ENCODE results near the gene CDK5R2. TPM values are rescaled to one million over a fixed set of nuclear protein-coding genes. Genes with fewer than 3 reads are reported as not detected.

The CDK5R2 gene
- total RNA-seq, 1 experiment from 2014 or later: 1.3 TPM

GRCh38 chr2:218984239-218985020 is 25.0 kb downstream of the CDK5R2 start:
- ATAC-seq: peak; percentile 18; the same call in 1 of the 2 replicates

GRCh38 chr2:218985021-218985324 is 25.5 kb downstream of the CDK5R2 start, which contains the start of gene FEV:
TSS of gene FEV (minus strand) at chr2:218985184. CDS start at chr2:218985075, 109 bp downstream.
- H3K27me3 ChIP-seq (ENCODE audit: control insufficient read depth, insufficient read depth, low read length): peaks cover 18% of the 10 kb centered on the region; the same call in 1 of the 2 replicates
- H3K4me3 ChIP-seq (ENCODE audit: low read depth in 2 of 2, low read length in 2 of 2): peak within 1 kb of the TSS; percentile 16 to 19; a peak in 3 of 4 replicates
- intact Hi-C loops (cut with micrococcal nuclease; ENCODE audit: unreplicated experiment) (no loop called here), in situ Hi-C loops (cut with HindIII; ENCODE audit: low pct_unique_long_range_greater_than_20kb, low sequenced_read_pairs) (no loop called here)
- no peaks in the 10 kb centered on the region for H3K9me3 ChIP-seq (ENCODE audit: control insufficient read depth, insufficient read depth, low read depth, low read length)
- ATAC-seq (no peak), DNase-seq (ENCODE audit: low read depth, low spot score) (no peak)
- no TSS peak for BruUV-seq (replicated peaks)
- no peak within 1 kb of the TSS for H3K27ac ChIP-seq (ENCODE audit: low read length)
- ChIA-PET CTCF (no interaction called here), POLR2A (no interaction called here)
- H3K36me3 ChIP-seq (ENCODE audit: control insufficient read depth, insufficient read depth, low read length): no peaks in the 10 kb centered on the region
- H3K4me1 ChIP-seq (ENCODE audit: control insufficient read depth, insufficient read depth, low read length): peaks cover 7% of the 10 kb centered on the region
- TF ChIP-seq REST (IDR thresholded peaks at IDR 0.05; ENCODE audit: insufficient read depth in 1 of 2, low read depth in 2 of 2, low read length in 1 of 2) (no peak), POLR2AphosphoS5 (IDR thresholded peaks at IDR 0.05; ENCODE audit: low read depth, low read length) (no peak), CTCF (IDR thresholded peaks at IDR 0.05) (no peak), TCF7L2 (IDR thresholded peaks at IDR 0.05; ENCODE audit: low read depth, low read length) (no peak), SIN3A (IDR thresholded peaks at IDR 0.05; ENCODE audit: borderline replicate concordance, insufficient read depth, low read depth, low read length) (no peak)

More at GRCh38 chr2:218984239-218985020, 25.0 kb downstream of the CDK5R2 start:
- H3K4me1 ChIP-seq (ENCODE audit: control insufficient read depth, insufficient read depth, low read length): peaks cover 12% of the 10 kb centered on the region
- in situ Hi-C loops (cut with HindIII; ENCODE audit: low pct_unique_long_range_greater_than_20kb, low sequenced_read_pairs) (no loop called here), intact Hi-C loops (cut with micrococcal nuclease; ENCODE audit: unreplicated experiment) (loop anchor here (5.0 kb wide), 1 partner anchor 132 kb away; no protein-coding TSS in a partner anchor)
- no peak for TF ChIP-seq REST (IDR thresholded peaks at IDR 0.05; ENCODE audit: insufficient read depth in 1 of 2, low read depth in 2 of 2, low read length in 1 of 2)
- no peak for TF ChIP-seq SIN3A (IDR thresholded peaks at IDR 0.05; ENCODE audit: borderline replicate concordance, insufficient read depth, low read depth, low read length)
- no peak for TF ChIP-seq CTCF (IDR thresholded peaks at IDR 0.05)
- TF ChIP-seq TCF7L2 (IDR thresholded peaks at IDR 0.05; ENCODE audit: low read depth, low read length): no peak
- TF ChIP-seq POLR2AphosphoS5 (IDR thresholded peaks at IDR 0.05; ENCODE audit: low read depth, low read length): no peak
- DNase-seq (ENCODE audit: low read depth, low spot score): no peak
- no peaks in the 10 kb centered on the region for H3K9me3 ChIP-seq (ENCODE audit: control insufficient read depth, insufficient read depth, low read depth, low read length)
- no peaks in the 10 kb centered on the region for H3K36me3 ChIP-seq (ENCODE audit: control insufficient read depth, insufficient read depth, low read length)
- no peak overlapping the region for H3K27ac ChIP-seq (ENCODE audit: low read length)
- CTCF ChIA-PET: no interaction called here
- no TSS peak for BruUV-seq (replicated peaks)
- peak overlapping the region; percentile 16 to 19; a peak in 3 of 4 replicates for H3K4me3 ChIP-seq (ENCODE audit: low read depth in 2 of 2, low read length in 2 of 2)
- peaks cover 18% of the 10 kb centered on the region; the same call in 1 of the 2 replicates for H3K27me3 ChIP-seq (ENCODE audit: control insufficient read depth, insufficient read depth, low read length)
- POLR2A ChIA-PET: no interaction called here

Data from Panc1 (cell line).